ENCODE results near the gene PNMT.

The PNMT gene

DNA sequence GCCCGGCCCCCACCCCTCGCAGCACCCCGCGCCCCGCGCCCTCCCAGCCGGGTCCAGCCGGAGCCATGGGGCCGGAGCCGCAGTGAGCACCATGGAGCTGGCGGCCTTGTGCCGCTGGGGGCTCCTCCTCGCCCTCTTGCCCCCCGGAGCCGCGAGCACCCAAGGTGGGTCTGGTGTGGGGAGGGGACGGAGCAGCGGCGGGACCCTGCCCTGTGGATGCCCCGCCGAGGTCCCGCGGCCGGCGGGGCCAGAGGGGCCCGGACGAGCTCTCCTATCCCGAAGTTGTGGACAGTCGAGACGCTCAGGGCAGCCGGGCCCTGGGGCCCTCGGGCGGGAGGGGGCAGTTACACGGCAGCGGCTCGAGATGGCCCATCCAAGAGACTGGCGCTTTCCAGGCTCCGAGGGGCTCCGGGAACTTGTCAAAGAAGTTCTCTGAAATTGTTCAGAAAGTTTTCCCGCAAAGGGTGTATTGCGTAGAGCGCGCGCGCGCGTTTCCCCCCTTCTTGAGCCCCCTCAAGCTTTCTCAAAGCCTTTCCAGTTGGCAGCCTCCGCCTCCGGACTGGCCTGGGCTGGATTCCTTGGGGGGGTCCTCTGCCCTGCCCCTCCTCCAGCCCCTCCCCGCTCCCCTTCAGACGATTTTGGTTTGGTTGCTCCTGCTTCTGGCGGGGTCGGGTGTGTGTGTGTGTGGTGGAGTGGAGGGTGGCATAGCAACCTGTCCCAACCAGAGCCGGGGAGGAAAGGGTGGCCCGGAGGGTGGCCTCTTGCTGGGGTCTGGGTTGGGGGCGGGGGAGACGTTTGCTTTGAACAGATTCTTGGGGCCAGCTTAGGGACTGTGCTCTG is 32.1 kb downstream of the PNMT start:
- Histone ChIP-seq H3K9me3 (ENCODE audit: control insufficient read depth, insufficient read depth, low read depth, low read length) (no peaks in the 10 kb centered on the region), H3K36me3 (ENCODE audit: control insufficient read depth in 2 of 2, insufficient read depth in 1 of 2, low read length in 2 of 2) (peaks cover 0 to 25% of the 10 kb centered on the region in 2 experiments; a peak in 1 of 3 replicates), H3K4me3 (ENCODE audit: low read depth, low read length) (peak overlapping the region; percentile 81), H3K27ac (ENCODE audit: extremely low read depth, low read depth, low read length) (peak overlapping the region; percentile 68; the same call in 1 of the 2 replicates), H3K4me1 (ENCODE audit: control insufficient read depth, insufficient read depth, low read length) (peaks cover 13% of the 10 kb centered on the region; the same call in 1 of the 2 replicates)
- ChIA-PET POLR2A (interaction anchor here (0.7 to 2.4 kb wide), 26 partner anchors 9 to 413 kb away, joined by 3 to 42 read pairs (median 5); partner anchors contain the start of genes LRRC3C, MIEN1, ORMDL3 and PGAP3), CTCF (interaction anchor here (0.6 to 3.5 kb wide), 15 partner anchors 12 to 258 kb away, joined by 3 to 22 read pairs (median 3); partner anchors contain the start of genes MIEN1 and PGAP3)
- TF ChIP-seq ZNF626 (tag by site-specific recombination; IDR thresholded peaks at IDR 0.05) (no peak), ZNF391 (tag by site-specific recombination; IDR thresholded peaks at IDR 0.05; ENCODE audit: borderline replicate concordance, low read depth) (no peak), GLIS2 (tag by site-specific recombination; IDR thresholded peaks at IDR 0.05) (peak; percentile 65), ZBTB1 (tag by site-specific recombination; IDR thresholded peaks at IDR 0.05) (no peak), ZBTB20 (tag by site-specific recombination; IDR thresholded peaks at IDR 0.05) (peak; percentile 86), YY2 (tag by site-specific recombination; IDR thresholded peaks at IDR 0.05) (no peak), PATZ1 (tag by site-specific recombination; IDR thresholded peaks at IDR 0.05) (peak; percentile 88), ZNF398 (tag by site-specific recombination; IDR thresholded peaks at IDR 0.05) (peak; percentile 85), SP3 (tag by site-specific recombination; IDR thresholded peaks at IDR 0.05) (no peak), ZNF335 (tag by site-specific recombination; conservative IDR thresholded peaks at IDR 0.05) (peak; percentile 3), ZNF701 (tag by site-specific recombination; IDR thresholded peaks at IDR 0.05) (no peak), GFI1B (tag by site-specific recombination; IDR thresholded peaks at IDR 0.05) (no peak), GLIS1 (tag by site-specific recombination; IDR thresholded peaks at IDR 0.05) (peak; percentile 89), ZFP37 (tag by site-specific recombination; IDR thresholded peaks at IDR 0.05) (no peak), ZBTB7A (tag by site-specific recombination; IDR thresholded peaks at IDR 0.05; ENCODE audit: low read depth) (no peak), ZNF423 (tag by site-specific recombination; IDR thresholded peaks at IDR 0.05) (peak; percentile 75), ZNF623 (tag by site-specific recombination; IDR thresholded peaks at IDR 0.05) (no peak), ZNF561 (tag by site-specific recombination; IDR thresholded peaks at IDR 0.05; ENCODE audit: borderline replicate concordance) (no peak), ZNF433 (tag by site-specific recombination; IDR thresholded peaks at IDR 0.05; ENCODE audit: low read depth) (no peak), ZBTB17 (tag by site-specific recombination; IDR thresholded peaks at IDR 0.05) (0 out of 2 replicates have a peak, but pooled peaks have one; percentile 0), ZNF513 (tag by site-specific recombination; IDR thresholded peaks at IDR 0.05) (no peak), ZFHX2 (tag by site-specific recombination; conservative IDR thresholded peaks at IDR 0.05) (no peak; the same call in 1 of the 2 replicates), ZNF354C (tag by site-specific recombination; IDR thresholded peaks at IDR 0.05; ENCODE audit: borderline replicate concordance, low read depth) (no peak), ZNF600 (tag by site-specific recombination; IDR thresholded peaks at IDR 0.05) (peak; percentile 74)
- TF ChIP-seq, protein P1, sequence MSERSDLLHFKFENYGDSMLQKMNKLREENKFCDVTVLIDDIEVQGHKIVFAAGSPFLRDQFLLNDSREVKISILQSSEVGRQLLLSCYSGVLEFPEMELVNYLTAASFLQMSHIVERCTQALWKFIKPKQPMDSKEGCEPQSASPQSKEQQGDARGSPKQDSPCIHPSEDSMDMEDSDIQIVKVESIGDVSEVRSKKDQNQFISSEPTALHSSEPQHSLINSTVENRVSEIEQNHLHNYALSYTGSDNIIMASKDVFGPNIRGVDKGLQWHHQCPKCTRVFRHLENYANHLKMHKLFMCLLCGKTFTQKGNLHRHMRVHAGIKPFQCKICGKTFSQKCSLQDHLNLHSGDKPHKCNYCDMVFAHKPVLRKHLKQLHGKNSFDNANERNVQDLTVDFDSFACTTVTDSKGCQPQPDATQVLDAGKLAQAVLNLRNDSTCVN (tag by site-specific recombination; optimal IDR thresholded peaks at IDR 0.05): peak; percentile 56
- TF ChIP-seq, protein P2, sequence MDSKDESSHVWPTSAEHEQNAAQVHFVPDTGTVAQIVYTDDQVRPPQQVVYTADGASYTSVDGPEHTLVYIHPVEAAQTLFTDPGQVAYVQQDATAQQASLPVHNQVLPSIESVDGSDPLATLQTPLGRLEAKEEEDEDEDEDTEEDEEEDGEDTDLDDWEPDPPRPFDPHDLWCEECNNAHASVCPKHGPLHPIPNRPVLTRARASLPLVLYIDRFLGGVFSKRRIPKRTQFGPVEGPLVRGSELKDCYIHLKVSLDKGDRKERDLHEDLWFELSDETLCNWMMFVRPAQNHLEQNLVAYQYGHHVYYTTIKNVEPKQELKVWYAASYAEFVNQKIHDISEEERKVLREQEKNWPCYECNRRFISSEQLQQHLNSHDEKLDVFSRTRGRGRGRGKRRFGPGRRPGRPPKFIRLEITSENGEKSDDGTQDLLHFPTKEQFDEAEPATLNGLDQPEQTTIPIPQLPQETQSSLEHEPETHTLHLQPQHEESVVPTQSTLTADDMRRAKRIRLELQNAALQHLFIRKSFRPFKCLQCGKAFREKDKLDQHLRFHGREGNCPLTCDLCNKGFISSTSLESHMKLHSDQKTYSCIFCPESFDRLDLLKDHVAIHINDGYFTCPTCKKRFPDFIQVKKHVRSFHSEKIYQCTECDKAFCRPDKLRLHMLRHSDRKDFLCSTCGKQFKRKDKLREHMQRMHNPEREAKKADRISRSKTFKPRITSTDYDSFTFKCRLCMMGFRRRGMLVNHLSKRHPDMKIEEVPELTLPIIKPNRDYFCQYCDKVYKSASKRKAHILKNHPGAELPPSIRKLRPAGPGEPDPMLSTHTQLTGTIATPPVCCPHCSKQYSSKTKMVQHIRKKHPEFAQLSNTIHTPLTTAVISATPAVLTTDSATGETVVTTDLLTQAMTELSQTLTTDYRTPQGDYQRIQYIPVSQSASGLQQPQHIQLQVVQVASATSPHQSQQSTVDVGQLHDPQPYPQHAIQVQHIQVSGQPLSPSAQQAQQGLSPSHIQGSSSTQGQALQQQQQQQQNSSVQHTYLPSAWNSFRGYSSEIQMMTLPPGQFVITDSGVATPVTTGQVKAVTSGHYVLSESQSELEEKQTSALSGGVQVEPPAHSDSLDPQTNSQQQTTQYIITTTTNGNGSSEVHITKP (tag by site-specific recombination; IDR thresholded peaks at IDR 0.05): peak; percentile 97
